NOMO-1 treated with dmso at 0.1 percent for 144 hours (cell line): ENCODE results near the gene LEMD3.

Experiments used
- DNase-seq: peaks from one replicate; lab custom pipeline; 2025; ENCODE audit not compliant: unreplicated experiment; lab: John Stamatoyannopoulos, UW

LEMD3 gene

DNA sequence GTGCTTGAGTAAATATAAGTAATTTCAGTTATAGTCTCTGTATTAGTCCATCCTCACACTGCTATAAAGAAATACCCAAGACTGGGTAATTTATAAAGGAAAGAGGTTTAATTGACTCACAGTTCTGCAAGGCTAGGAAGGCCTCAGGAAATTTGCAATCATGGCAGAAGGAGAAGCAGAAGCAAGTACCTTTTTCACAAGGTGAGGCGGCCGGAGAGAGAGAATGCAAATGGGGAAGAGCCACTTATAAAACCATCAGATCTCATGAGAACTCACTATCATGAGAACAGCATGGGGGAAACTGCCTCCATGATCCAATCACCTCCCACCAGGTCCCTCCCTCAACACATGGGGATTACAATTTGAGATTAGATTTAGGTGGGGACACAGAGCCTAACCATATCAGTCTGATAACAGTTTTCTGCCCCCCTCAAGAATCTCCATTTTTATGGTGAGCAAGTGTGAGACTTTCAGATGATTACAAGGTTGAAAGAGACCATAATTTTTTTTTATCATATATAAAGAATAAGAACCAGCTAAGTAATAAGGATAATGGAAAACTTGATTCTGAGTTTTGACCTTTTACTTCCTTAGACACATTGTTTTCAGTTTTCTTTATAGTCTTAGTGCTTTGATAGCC is 35.6 kb downstream of the LEMD3 start:
- no peak for DNase-seq

DNA sequence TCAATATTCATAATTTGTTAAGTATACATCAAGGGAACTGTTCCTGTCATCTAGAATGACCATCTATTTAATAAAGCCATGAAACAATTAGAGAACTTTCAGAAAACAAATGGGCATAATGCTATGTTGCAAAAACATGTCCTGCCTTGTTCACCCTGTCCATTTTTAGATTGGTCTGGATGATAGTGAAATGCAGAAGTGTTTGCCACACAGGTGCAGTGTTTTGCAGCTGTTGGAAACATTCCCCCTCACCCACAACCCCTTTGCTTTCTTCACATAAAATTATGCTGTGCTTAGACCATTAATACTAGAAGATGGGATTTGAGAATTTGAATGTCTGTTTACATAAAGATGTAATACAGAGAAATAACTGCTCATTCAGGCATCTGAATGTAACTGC is 36.5 kb downstream of the LEMD3 start:
- DNase-seq: no peak

DNA sequence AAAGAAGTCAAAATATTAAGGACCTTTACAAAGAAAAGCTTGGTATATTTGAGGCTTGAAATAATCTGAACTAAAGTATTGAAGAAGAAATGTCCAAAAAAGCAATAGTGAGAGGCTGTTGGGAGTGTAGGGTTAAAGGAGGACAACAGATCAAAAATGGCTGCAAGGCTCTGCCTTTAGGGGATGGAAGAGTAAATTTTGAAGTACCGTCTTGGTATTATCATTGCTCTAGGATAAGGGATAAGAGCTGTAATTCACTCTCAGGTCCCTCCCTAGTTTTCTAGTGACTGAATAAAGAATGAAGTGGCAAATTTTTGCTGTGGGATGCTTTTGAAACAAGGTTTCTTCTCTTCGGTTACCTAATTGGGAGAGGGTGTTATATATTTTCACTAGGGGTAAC is 38.7 kb downstream of the LEMD3 start:
- no peak for DNase-seq

DNA sequence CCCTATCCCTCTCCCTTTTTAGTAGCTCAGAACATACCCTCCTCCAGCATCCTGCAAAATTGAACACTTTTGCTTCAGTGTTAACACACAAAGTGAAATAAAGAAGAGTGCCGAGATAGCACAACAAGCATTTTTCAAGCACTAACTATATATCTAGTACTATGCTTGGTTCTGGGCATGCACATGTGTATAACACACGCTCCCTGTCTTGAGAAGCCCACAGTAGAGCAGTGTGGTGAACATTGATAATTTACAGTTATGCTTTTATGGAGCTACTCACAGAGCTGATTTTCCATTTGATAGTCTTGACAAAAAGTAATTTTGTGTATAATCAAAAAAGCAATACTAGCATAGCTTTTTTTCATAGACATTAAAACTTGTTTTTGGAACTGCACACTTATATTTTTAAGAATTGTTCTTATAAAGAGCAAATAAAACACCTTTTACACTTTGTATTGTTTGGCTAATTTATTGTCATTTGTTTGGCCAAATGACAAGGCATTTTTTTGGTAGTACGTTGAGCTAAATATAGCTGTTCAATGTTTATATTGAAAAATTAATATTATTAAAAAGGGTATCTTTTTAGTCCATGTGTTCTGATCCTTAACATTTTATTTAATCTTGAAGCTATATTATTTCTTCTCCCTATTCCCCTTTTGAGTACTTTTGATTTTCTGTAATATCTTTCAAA is 39.7 kb downstream of the LEMD3 start:
- DNase-seq: no peak

DNA sequence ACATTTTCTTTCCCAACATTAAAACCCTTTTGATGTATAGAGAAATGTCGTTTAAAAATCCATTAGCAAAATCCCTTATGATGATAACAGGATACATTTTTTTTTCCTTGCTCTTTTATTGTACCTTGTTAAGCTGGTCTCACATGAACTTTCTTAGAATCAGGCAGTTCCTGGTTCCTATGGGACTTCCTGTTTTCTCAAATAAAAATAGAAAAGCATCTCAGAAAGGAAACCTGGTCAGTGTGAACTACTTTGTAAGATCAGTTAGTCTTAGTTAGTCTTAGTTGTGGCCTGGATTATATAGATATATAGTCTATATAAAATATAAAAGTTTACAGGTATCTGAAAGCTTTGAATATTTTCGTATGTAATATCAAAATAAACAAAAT is 40.3 kb downstream of the LEMD3 start:
- no peak for DNase-seq

DNA sequence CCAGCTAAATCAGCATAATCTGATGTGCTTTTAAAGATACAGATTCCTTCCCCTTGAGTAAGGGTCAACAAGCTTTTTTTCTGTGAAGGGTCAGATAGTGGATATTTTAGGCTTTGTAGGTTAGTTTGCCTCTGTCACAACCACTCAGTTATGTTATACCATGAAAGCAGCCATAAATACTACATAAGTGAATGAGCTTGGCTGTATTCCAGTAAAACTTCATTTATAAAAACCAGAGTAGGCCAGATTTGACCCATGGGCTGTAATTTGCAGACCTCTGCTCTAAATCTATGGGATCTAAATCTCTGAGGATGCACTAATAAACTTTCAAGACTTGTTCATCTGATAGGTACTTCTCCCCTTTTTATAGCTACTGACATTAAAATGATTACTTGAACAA is 47.7 kb downstream of the LEMD3 start:
- no peak for DNase-seq

DNA sequence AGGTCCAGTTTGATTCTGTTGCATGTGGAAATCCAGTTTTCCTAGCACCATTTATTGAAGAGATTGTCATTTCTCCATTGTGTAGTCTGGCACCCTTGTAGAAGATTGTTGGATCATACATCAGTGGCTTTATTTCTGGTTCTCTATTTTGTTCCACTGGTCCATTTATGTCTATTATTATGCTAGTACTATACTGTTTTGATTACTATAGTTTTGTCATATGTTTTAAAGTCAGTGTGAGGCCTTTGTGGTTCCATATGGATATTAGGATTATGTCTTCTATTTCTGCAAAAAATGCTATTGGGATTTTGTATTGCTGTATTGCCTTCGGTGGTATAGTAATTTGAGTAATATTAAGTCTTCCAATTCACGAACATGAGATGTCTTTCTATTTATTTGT is 51.4 kb downstream of the LEMD3 start:
- no peak for DNase-seq

DNA sequence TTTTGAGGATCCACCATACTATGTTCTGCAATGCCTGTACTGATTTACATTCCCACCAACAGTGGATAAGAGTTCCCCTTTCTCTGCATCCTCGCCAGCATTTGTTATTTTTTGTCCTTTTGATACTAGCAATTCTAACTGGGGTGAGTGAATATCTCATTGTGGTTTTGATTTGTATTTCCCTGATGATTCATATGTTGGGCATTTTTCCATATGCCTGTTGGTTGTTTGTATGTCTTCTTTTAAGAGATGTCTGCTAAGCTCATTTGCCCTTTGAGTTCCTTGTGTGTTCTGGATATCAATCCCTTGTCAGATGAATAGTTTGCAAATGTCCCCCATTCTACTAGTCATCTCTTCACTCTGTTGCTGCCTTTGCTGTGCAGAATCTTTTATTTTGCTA is 60.1 kb downstream of the LEMD3 start:
- no peak for DNase-seq

DNA sequence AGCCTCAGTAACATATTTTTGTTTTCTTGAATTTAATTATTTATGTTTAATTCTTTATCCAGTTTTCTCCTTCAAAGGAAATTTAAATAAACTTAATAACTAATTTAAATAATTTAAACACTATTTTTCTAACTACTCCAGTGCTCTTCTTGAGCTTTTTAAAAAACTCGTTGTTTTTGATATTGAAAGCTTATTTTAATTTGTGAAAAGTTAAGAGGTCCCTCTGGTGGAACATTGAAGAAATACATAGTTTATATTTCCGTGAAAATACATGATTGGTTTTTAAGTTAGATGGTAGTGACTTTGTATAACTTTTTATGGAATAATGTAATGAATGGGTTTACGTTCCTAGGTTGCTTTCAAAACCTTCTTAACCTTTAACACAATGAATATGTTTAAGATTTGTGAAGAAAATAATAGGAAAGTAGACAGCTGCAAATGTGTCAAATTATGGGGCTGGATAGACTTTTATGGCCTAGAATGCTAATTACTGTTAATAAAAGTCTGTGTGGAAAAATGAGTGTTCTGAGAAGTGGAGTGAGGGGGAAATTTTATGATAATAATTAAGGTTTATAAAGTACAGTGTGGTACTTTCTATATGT is 63.2 kb downstream of the LEMD3 start:
- DNase-seq: no peak

DNA sequence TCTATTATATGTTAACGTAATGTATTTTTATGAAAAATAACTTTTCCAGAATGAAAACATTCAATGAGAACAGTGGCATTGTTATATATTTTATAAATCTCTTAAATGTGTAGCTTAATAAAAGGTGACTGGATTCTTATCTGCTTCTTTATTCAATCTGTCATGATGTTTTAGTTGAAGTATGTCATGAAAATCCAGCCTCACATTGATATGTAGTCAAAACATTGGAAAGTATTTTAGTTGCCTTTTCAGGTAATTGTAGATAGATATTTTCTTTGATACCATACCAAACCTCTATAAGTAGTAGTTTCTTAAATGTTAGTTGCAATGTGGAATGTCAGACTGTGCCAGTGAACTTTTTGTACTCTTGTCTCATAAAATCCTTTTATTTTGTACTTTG is 67.8 kb downstream of the LEMD3 start:
- no peak for DNase-seq

DNA sequence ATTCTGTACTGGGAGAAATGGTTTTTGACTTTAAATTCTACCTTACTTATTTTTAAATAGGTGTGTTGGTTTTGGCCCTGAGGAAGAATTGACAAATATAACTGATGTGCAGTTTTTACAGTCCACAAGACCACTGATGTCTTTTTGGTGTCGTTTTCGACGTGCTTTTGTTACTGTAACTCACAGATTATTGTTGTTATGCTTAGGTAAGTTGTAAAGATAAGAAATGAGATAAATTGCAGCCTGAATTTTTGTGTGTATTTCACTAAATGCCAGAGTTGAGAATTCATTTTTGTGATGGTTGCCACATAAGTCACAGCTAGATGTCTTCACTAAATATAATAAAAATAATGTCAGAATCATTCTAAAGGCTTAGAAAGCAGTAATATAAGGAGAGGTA is 69.2 kb downstream of the LEMD3 start:
- DNase-seq: no peak

DNA sequence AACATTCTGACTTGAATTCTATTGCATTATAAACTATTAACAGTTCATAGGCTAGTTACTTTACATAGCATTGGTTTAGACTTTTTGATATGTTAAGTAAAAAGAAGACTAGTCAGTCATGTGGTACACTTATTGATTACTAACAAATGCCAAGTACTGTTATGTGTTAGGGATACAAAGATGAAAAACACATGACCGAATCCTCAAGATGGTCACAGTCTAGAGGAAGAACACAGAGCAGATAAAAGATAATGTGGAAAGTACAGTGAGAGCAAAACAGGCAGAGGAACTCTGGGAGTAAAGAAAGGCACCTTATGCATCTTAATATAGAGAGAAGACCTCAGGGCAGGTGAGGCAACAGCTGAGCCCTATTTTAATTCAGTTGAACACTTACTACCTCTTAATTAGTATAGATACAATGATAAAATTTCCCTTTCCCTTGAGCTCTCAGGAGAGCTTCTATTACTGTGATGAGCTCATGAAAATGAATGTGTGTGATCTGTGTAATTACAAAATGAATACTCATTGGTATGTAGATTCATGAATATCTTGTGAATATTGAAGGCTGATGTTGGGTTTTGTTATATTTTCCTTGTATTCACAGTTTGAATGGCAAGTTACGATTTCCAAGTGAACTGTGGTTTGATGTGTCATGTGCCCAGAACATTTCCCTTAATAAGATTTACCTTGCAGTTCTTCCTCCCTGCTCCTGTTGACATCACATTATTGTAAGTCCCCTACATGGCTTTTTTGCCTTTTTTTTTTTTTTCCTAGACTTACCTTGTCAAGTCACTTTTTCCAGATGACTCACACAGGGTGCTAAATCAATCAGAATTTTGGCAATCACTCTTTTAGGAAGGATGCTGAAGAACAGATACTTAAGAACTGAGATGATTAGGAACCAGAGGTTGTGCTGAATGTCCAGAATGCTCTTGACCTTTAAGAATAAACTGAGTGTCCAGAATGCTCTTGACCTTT is 79.6 kb downstream of the LEMD3 start:
- DNase-seq: no peak

DNA sequence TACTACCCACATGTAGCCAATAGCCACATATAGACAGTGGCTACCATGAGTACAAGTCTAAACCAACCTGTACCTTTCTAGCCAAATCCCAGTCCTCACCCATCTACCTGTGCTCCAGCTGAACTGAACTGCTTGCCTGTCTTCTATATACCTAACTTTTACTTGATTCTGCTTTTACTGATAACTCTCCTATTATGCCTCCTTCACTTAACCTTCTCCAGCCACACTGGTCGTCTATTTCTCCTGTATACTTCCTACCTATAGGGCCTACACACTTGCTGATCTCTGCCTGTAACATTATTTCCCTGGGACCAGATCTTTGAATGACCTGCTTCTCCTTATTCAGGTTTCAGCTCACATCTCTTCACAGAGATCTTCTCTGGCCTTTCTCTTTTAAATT is 83.1 kb downstream of the LEMD3 start:
- no peak for DNase-seq

DNA sequence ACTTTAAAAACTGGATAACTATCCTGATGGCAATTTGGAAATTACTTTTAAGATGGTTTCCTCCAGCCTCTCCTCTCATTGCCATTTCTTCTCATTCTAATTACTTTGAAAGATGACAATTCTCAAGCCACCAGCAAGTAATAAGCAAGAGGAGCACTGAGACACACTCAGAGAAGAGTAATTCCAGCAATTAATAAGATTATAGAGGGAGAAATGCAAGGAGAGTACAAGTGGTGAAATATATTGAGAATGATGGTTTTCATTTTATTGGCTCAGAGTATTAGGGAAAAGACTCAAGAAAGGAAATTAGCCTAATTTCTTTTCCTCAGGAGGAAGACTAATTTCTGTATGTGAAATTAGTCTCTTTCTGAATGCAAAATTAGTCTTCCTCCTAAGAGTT is 88.6 kb downstream of the LEMD3 start:
- DNase-seq: no peak

DNA sequence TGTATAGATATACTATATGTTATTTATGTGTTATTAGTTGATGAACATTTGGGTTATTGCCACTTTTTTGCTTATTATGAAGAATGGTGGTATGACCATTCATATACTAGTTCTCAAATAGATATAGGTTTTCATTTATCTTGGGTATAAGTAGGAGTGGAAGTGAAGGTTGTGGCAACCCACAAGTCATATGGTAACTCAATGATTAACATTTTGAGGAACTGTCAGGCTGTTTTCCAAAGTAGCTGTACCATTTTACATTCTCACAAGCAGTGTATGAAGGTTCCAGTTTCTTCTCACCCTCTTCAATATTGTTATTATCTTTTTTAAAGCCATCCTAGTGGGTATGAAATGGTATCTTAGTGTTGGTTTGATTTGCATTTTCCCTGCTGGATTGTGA is 90.1 kb downstream of the LEMD3 start:
- no peak for DNase-seq

DNA sequence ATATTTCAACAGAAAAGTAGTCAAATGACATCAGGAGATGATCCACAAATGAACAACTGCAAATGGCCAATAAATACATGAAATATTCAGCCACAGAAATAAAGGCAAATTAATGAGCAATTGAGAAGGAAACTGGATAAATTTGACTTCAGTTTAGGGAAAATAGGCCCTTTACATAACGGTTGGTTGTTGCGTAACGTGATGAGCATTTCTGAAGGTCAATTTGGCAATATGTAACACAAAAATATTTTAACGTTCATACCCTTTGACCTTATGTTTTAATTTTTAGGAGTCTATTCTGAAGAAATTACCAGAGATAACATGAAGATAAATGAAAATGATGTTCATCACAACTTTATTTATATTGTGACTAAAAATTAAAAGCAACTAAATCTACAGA is 94.4 kb downstream of the LEMD3 start:
- DNase-seq: no peak

DNA sequence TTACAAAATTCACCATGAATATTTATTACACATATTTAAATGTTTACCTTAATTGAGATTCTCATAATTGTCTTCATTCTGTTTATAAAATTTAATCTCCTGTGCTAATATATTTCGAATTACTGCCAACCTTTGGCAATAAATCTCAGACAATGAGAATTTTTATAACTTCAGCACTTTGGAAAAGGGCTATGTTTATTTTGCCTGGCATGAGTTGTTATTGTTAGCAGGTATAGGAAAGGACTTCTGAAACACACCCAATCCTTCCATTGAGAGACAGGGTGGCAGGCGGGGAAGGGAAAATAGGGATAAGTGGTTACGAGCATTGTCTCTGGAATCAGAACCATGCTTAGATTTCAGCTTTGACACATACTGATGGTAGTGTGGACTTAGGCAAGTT is 97.0 kb downstream of the LEMD3 start:
- no peak for DNase-seq

DNA sequence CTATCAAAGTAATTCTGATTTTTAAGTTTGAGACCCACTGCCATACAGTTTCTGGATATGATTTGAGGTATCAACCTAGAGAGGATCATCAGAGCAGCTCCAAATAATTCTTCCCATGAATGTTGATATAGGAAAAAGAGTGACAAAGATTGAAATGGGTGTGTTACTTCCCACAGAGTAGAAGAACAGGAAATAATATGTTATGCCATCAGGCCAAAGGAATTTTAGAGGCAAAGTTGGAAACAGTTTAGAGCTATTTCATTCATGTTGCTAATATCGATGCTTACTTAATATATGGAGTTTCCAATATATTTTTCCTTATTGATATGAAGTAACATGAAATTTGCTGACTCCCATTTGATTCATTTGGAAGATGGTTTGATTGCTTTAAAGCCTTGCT is 100.2 kb downstream of the LEMD3 start:
- no peak for DNase-seq

DNA sequence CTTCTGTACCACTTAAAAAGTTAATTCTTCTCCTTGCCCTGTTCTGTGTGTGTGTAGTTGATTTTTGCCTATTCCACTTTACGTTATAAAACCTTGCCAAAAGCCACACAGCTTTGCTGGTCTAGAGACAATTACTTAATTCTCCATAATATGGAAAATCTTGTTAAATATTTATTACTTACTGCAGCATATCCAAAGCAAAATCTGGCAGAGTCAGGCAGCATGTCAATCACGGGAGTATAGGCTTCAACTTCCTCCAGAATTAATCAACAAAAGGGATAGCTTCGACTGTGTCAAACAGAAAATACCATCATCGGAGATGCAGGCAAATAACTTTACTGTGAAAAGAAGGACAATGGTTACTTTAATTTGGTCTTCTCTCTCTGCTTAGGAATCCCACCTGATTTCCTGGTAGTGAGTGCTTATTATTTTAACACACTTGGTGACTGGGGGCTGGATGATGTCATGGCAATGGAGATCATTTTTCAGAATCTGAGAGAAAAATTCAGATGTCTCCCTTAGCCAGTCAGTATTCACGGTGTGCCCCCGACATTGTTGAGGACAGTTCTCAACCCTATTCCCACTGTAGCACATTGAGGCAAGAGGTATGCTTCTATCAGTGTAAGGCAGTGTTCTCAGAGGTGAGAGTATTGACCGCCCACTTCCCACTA is 105.4 kb downstream of the LEMD3 start:
- DNase-seq: no peak

DNA sequence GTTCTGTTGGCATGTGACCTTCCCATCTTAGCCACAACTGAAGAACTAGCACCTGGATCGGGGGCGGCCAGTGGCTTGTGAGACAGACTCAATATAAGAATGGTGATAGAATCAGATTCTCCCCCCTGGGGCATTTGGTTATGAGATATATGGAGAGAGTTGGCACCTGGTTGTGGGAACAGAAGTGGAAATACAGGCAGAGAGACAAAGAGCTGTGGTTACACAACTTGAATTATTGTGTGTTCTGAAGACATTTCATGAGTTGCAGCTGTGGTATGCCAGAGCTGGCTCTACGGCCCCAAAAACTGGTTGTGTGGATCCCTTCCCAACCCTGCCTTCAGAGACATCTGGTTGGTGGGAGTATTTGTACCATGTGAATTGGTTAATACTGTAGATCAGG is 106.2 kb downstream of the LEMD3 start:
- no peak for DNase-seq

DNA sequence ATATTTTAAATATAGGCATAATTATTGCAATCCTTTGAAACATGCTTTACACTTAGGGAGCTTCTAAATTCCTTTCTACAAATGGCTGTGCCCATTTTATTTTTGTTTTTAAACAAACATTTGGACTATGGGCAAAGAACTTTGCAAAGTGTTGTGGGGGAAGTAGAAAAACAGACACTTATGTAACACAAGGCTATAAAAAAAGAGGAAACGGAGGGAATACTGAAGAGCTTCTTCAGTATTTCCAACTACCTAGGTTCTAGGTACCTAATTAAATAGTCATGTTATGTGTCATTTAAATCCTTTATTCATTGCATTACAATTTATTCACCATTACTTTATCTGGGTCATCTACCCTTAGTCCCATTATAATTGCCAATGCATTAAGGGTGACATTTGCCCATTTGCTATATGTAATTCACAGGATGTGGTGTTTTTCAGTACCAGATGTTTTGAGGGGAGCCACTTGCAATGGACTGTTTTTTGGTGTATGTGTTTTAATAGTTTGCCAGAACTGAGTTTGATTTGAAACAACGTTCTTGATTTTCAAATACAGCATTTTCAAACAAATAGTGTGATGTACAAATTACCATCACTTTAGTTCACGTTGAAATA is 107.6 kb downstream of the LEMD3 start:
- DNase-seq: peak; percentile 38
